ENCODE data around the gene MLC1. TPM values are rescaled to one million over a fixed set of nuclear protein-coding genes. Genes with fewer than 3 reads are reported as not detected.

Gene MLC1
- total and polyA plus RNA-seq, 2 of the 4 experiments (the other 2 are of a cell fraction), result 0.10 TPM; not detected in 1

DNA sequence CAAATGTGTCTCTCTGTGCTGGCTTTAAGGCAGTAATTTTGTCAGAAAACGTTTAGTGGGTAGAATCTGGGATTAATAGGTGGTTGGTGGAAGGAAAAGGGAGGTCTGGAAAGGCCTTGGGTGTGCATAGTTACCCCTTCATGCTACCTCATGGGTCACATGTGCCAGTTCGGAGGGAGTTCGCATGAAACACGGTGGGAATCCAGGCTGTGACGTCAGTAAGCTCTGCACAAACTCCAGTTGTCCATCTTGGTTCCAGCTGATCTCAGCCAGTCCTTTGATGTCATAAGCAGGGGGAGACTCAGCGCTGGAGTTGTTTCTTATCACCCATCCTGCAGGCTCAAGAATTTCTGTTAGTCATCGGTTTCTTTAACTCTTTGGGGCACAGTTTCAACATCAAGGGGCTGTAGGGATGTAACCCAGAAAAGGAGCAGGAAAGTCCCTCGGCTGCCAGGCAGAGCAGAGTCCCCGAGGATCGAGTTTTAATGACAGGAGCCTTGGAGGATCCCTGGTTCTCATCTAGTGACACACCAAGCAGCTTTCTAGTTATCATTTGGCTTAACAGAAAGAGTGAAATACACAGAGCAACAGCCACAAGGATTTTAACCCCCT lies 33.4 kb upstream of the MLC1 start (continued):
- no peak for TF ChIP-seq RFX5 (IDR thresholded peaks at IDR 0.05; ENCODE audit: low read depth, low read length)

DNA sequence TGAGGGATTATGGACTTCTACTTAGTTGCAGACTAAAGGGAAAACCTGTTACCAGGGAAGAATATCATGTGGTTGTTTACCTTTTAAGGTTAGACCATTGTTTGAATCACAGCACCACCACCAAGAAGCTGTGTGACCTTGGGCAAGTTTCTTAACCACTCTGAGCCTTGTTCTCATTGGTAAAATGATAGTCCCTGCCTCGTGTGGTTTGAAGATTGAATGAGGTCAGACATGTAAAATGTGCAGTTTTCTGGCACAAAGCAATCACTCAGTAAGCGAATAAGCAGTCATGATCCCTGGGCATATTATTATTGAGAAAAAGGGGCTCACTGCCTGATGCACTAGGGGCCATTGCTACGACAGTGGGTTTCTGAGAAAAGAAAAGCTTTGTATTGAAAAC lies 32.9 kb upstream of the MLC1 start:
- ChIA-PET CTCF (no interaction called here), POLR2A (ENCODE audit: unreplicated experiment) (no interaction called here)
- intact Hi-C loops (cut with micrococcal nuclease), result no loop called here
- peak overlapping the region in 1 of 2 experiments; percentile 88; a peak in 1 of 4 replicates for H4K8ac ChIP-seq (ENCODE audit: low read depth in 2 of 2, low read length in 2 of 2)
- H2BK15ac ChIP-seq (ENCODE audit: low read depth, low read length), result peak overlapping the region; percentile 16; the same call in 2 of the 3 replicates
- H2BK20ac ChIP-seq (ENCODE audit: low read depth, low read length), result 0 out of 2 replicates have a peak overlapping the region, but pooled peaks have one; percentile 42
- peak overlapping the region; percentile 47 for H4K5ac ChIP-seq (ENCODE audit: low read depth, low read length)
- no peak overlapping the region for H3K56ac ChIP-seq (ENCODE audit: extremely low read depth, insufficient read depth, low read length)
- in situ Hi-C loops (cut with MboI; ENCODE audit: low sequenced_read_pairs), result no loop called here
- dilution Hi-C loops (cut with HindIII; ENCODE audit: low sequenced_read_pairs, unreplicated experiment), result no loop called here
- peak overlapping the region; percentile 63; the same call in 1 of the 2 replicates for H3K4me2 ChIP-seq (ENCODE audit: low read depth, low read length)
- H3K27me3 ChIP-seq (ENCODE audit: control insufficient read depth, insufficient read depth, low read length), result no peaks in the 10 kb centered on the region
- no peak overlapping the region for H3K23ac ChIP-seq (ENCODE audit: low read depth, low read length)
- no peak overlapping the region for H3K9ac ChIP-seq (ENCODE audit: low read depth, low read length)
- H3K18ac ChIP-seq (ENCODE audit: low read depth, low read length), result peak overlapping the region; percentile 22
- H3K27ac ChIP-seq (ENCODE audit: insufficient read depth, low read length), result peak overlapping the region; percentile 49; the same call in 1 of the 2 replicates
- H3K9me3 ChIP-seq (ENCODE audit: control insufficient read depth, insufficient read depth, low read length), result peaks cover 4% of the 10 kb centered on the region
- H2AFZ ChIP-seq (replicated peaks; ENCODE audit: low read length, poor library complexity), result no peak overlapping the region
- H3K4me1 ChIP-seq (ENCODE audit: control insufficient read depth, insufficient read depth, low read length), result peaks cover 27% of the 10 kb centered on the region
- H4K20me1 ChIP-seq (ENCODE audit: insufficient read depth, low read length), result no peaks in the 10 kb centered on the region
- H3K4ac ChIP-seq (ENCODE audit: low read depth, low read length), result peak overlapping the region; percentile 78; the same call in 1 of the 2 replicates
- H3K79me1 ChIP-seq (ENCODE audit: low read depth in 1 of 2, low read length in 2 of 2), result peaks cover 0 to 14% of the 10 kb centered on the region in 2 experiments; a peak in 2 of 4 replicates
- 64% methylated on average over 2 of the region's 3 CpGs; no CpG with 5 or more reads in 1 of the 2 experiments for WGBS, 2 experiments (ENCODE audit: extremely low coverage in 2 of 2, insufficient read length in 1 of 2)
- H3K36me3 ChIP-seq (ENCODE audit: control insufficient read depth, insufficient read depth, low read length), result peaks cover 10% of the 10 kb centered on the region; the same call in 1 of the 2 replicates
- peak overlapping the region; percentile 26 for H2BK5ac ChIP-seq (ENCODE audit: low read depth, low read length, poor library complexity, severe bottlenecking)
- peak overlapping the region; percentile 34; the same call in 1 of the 2 replicates for H4K91ac ChIP-seq (ENCODE audit: insufficient read depth, low read depth, low read length)
- H2AK9ac ChIP-seq (replicated peaks; ENCODE audit: low read depth, low read length, poor library complexity), result no peak overlapping the region
- ATAC-seq (ENCODE audit: low read depth) (no peak), DNase-seq (peak; percentile 21)
- BruUV-seq (replicated peaks), result no TSS peak
- H2AK5ac ChIP-seq (ENCODE audit: low read depth, low read length), result no peak overlapping the region; the same call in 1 of the 2 replicates
- H3K9me1 ChIP-seq (ENCODE audit: insufficient read depth, low read length), result peaks cover 17% of the 10 kb centered on the region
- H3K14ac ChIP-seq (replicated peaks; ENCODE audit: low read depth, low read length), result 0 out of 2 replicates have a peak overlapping the region, but pooled peaks have one; percentile 82
- H3K4me3 ChIP-seq (ENCODE audit: insufficient read depth, low read depth, low read length), result no peak overlapping the region
- peak overlapping the region; percentile 73 for H2BK120ac ChIP-seq (ENCODE audit: low read depth, low read length)
- no peak for TF ChIP-seq CEBPB (IDR thresholded peaks at IDR 0.05; ENCODE audit: low read depth, low read length)
- TF ChIP-seq, protein P1, sequence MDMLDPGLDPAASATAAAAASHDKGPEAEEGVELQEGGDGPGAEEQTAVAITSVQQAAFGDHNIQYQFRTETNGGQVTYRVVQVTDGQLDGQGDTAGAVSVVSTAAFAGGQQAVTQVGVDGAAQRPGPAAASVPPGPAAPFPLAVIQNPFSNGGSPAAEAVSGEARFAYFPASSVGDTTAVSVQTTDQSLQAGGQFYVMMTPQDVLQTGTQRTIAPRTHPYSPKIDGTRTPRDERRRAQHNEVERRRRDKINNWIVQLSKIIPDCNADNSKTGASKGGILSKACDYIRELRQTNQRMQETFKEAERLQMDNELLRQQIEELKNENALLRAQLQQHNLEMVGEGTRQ (IDR thresholded peaks at IDR 0.05; ENCODE audit: low read depth, low read length), result no peak
- TF ChIP-seq, protein P2, sequence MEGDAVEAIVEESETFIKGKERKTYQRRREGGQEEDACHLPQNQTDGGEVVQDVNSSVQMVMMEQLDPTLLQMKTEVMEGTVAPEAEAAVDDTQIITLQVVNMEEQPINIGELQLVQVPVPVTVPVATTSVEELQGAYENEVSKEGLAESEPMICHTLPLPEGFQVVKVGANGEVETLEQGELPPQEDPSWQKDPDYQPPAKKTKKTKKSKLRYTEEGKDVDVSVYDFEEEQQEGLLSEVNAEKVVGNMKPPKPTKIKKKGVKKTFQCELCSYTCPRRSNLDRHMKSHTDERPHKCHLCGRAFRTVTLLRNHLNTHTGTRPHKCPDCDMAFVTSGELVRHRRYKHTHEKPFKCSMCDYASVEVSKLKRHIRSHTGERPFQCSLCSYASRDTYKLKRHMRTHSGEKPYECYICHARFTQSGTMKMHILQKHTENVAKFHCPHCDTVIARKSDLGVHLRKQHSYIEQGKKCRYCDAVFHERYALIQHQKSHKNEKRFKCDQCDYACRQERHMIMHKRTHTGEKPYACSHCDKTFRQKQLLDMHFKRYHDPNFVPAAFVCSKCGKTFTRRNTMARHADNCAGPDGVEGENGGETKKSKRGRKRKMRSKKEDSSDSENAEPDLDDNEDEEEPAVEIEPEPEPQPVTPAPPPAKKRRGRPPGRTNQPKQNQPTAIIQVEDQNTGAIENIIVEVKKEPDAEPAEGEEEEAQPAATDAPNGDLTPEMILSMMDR (conservative IDR thresholded peaks at IDR 0.05; ENCODE audit: low read depth, low read length), result no peak
- no peak for TF ChIP-seq RFX5 (IDR thresholded peaks at IDR 0.05; ENCODE audit: low read depth, low read length)
- TF ChIP-seq MXI1 (IDR thresholded peaks at IDR 0.05; ENCODE audit: borderline replicate concordance, low read depth, low read length), result no peak
- TF ChIP-seq BHLHE40 (IDR thresholded peaks at IDR 0.05; ENCODE audit: low read depth, low read length), result no peak
- no peak for TF ChIP-seq MAFK (IDR thresholded peaks at IDR 0.05; ENCODE audit: low read depth, low read length)
- no peak for TF ChIP-seq RAD21 (IDR thresholded peaks at IDR 0.05; ENCODE audit: low read length)
- TF ChIP-seq MAZ (IDR thresholded peaks at IDR 0.05; ENCODE audit: borderline replicate concordance, low read depth, low read length), result no peak
- no peak for TF ChIP-seq CHD1 (IDR thresholded peaks at IDR 0.05; ENCODE audit: low read depth, low read length)
- TF ChIP-seq FOS (IDR thresholded peaks at IDR 0.05; ENCODE audit: low read depth, low read length), result no peak
- TF ChIP-seq RCOR1 (IDR thresholded peaks at IDR 0.05; ENCODE audit: insufficient replicate concordance, low read length), result no peak
